Glomerular endothelial cell (primary cell): ENCODE results near the gene RPRD1B. TPM values are rescaled to one million over a fixed set of nuclear protein-coding genes. Genes with fewer than 3 reads are reported as not detected.
"Not testable (repeated sequence)": the region's sequence is repeated elsewhere in the genome, so short reads cannot be mapped to it uniquely, and the experiment has no call there.

Experiments used
- DNase-seq: peaks from one replicate; pipeline ENCODE4 v3.0.0-alpha.2; 2011; ENCODE audit warnings: low read depth, low spot score; ENCODE audit errors: extremely low read depth
- total RNA-seq: library from RNA; depleted of rRNA; stranded (reverse); fragments of >200 nt; gene quantifications from 2 replicates; pipeline ENCODE4 v1.2.3, GENCODE V29; 2015

Gene RPRD1B
- total RNA-seq, 1 donor from 2014 or later: 19.7 TPM

- DNase-seq: no peak
Observed at GRCh38 chr20:38000293-38000692, 33.3 kb upstream of the RPRD1B start.

DNA sequence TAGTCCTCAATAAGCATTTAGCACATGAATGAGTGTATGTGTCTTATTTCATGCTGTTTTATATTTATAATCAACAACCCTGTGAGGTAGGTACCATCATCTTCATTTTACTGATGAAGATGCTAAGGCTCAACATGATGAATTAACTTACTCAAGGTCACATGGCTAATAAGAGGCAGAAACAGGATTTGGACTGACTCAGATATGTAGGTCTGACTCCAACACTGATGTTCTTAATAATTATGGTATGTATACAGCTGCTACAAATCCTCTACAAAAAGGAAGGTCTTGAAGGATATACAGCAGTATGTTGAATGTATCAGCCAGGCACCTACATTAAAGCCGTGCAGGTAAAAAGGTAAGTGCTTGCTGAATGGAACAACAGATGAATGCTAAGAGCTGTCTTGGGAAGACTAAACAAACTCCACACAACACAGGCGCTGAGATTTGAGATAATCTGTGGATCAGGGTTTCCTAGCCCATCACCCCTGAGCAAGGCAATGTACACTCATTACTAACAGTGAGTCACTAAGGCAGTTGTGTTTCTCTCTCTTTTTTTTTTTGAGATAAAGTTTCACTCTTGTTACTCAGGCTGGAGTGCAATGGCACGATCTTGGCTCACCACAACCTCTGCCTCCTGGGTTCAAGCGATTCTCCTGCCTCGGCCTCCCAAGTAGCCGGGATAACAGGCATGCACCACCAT, 32.2 kb upstream of the RPRD1B start:
- DNase-seq: no peak

- no peak for DNase-seq
Observed at GRCh38 chr20:38001981-38002380, 31.6 kb upstream of the RPRD1B start.

- DNase-seq: no peak
Observed at GRCh38 chr20:38002422-38002821, 31.1 kb upstream of the RPRD1B start.

- no peak for DNase-seq
Observed at GRCh38 chr20:38004416-38004815, 29.1 kb upstream of the RPRD1B start.

GRCh38 chr20:38005903-38006302, 27.6 kb upstream of the RPRD1B start:
- DNase-seq: no peak

GRCh38 chr20:38007526-38007925, 26.0 kb upstream of the RPRD1B start:
- no peak for DNase-seq

GRCh38 chr20:38008233-38008944, 25.2 kb upstream of the RPRD1B start:
- no peak for DNase-seq

GRCh38 chr20:38009416-38009815, 24.1 kb upstream of the RPRD1B start:
- not testable (repeated sequence) for DNase-seq

DNA sequence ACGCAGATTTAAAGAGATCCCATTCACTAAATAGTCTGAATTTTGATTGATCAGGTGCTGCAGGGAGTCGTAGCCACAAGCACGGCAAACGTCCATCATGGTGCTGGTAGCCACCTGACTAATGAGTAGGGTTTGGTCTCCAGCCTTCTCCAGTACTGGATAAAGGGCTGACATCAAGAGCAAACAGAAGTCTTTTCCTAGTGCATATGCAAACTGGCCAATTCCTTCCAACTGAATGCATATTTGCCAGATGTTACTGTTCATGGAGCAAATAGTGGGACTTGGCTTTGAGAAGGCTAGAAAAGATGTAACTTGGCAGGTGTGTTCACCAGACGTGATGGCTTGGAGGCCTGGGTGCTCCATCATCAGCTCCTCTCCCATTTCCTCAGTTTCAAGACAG, 21.9 kb upstream of the RPRD1B start:
- no peak for DNase-seq

GRCh38 chr20:38012332-38012731, 21.2 kb upstream of the RPRD1B start:
- DNase-seq: no peak

- no peak for DNase-seq
Observed at GRCh38 chr20:38013887-38014286, 19.7 kb upstream of the RPRD1B start.

GRCh38 chr20:38017959-38018358, 15.6 kb upstream of the RPRD1B start:
- DNase-seq: no peak

- DNase-seq: no peak
Observed at GRCh38 chr20:38018385-38018784, 15.2 kb upstream of the RPRD1B start.

- DNase-seq: no peak
Observed at GRCh38 chr20:38021087-38021772, 12.3 kb upstream of the RPRD1B start.

- no peak for DNase-seq
Observed at GRCh38 chr20:38023181-38024001, 10.2 kb upstream of the RPRD1B start.

- DNase-seq: no peak
Observed at GRCh38 chr20:38024496-38024895, 9.1 kb upstream of the RPRD1B start.

- no peak for DNase-seq
Observed at GRCh38 chr20:38029453-38029852, 4.1 kb upstream of the RPRD1B start.

GRCh38 chr20:38031957-38032356, 1.6 kb upstream of the RPRD1B start:
- no peak for DNase-seq

- no peak for DNase-seq
Observed at GRCh38 chr20:38032585-38033329, 789 bp upstream of the RPRD1B start.
